Measurements from ENCODE around the gene BZW1.

BZW1 gene

GRCh38 chr2:200811333-200812121 is at the start of gene BZW1 (continued):
- TF ChIP-seq ZNF214 (tag by site-specific recombination; IDR thresholded peaks at IDR 0.05; ENCODE audit: borderline replicate concordance) (no peak), ZFP3 (tag by site-specific recombination; IDR thresholded peaks at IDR 0.05; ENCODE audit: low read depth) (no peak), ZNF221 (tag by site-specific recombination; IDR thresholded peaks at IDR 0.05; ENCODE audit: borderline replicate concordance) (no peak), PATZ1 (tag by site-specific recombination; IDR thresholded peaks at IDR 0.05) (peak; percentile 95), ZNF560 (tag by site-specific recombination; IDR thresholded peaks at IDR 0.05; ENCODE audit: borderline replicate concordance) (no peak), KLF7 (tag by site-specific recombination; IDR thresholded peaks at IDR 0.05; ENCODE audit: borderline replicate concordance) (peak; percentile 76; the same call in 1 of the 2 replicates), ZNF10 (tag by site-specific recombination; IDR thresholded peaks at IDR 0.05) (no peak), ZNF341 (tag by site-specific recombination; IDR thresholded peaks at IDR 0.05; ENCODE audit: low read depth) (peak; percentile 75), ZNF394 (tag by site-specific recombination; IDR thresholded peaks at IDR 0.05; ENCODE audit: borderline replicate concordance) (peak; percentile 56; the same call in 1 of the 2 replicates), ZNF302 (tag by site-specific recombination; IDR thresholded peaks at IDR 0.05; ENCODE audit: low read depth) (no peak), ZNF521 (tag by site-specific recombination; IDR thresholded peaks at IDR 0.05) (no peak), GLIS1 (tag by site-specific recombination; IDR thresholded peaks at IDR 0.05) (peak; percentile 37; the same call in 1 of the 2 replicates), ZBTB20 (tag by site-specific recombination; IDR thresholded peaks at IDR 0.05) (peak; percentile 62), WT1 (tag by site-specific recombination; IDR thresholded peaks at IDR 0.05) (no peak), HOXD13 (CRISPR knock-in tag; IDR thresholded peaks at IDR 0.05; ENCODE audit: borderline replicate concordance) (0 out of 2 replicates have a peak, but pooled peaks have one; percentile 12), ZNF24 (tag by site-specific recombination; IDR thresholded peaks at IDR 0.05) (peak; percentile 45; the same call in 1 of the 2 replicates), ZBTB26 (tag by site-specific recombination; optimal IDR thresholded peaks at IDR 0.05) (peak; percentile 26), ZNF366 (tag by site-specific recombination; conservative IDR thresholded peaks at IDR 0.05) (no peak), ZNF19 (tag by site-specific recombination; IDR thresholded peaks at IDR 0.05; ENCODE audit: low read depth) (no peak), ZBTB21 (tag by site-specific recombination; IDR thresholded peaks at IDR 0.05) (0 out of 2 replicates have a peak, but pooled peaks have one; percentile 20), ZBTB44 (tag by site-specific recombination; IDR thresholded peaks at IDR 0.05) (no peak), ZNF132 (tag by site-specific recombination; IDR thresholded peaks at IDR 0.05; ENCODE audit: borderline replicate concordance) (no peak), ZXDB (tag by site-specific recombination; IDR thresholded peaks at IDR 0.05) (peak; percentile 74), ZNF624 (tag by site-specific recombination; IDR thresholded peaks at IDR 0.05) (no peak), FEZF1 (tag by site-specific recombination; IDR thresholded peaks at IDR 0.05) (no peak), ZSCAN23 (tag by site-specific recombination; IDR thresholded peaks at IDR 0.05) (no peak), ZNF596 (tag by site-specific recombination; IDR thresholded peaks at IDR 0.05) (no peak), PRDM4 (tag by site-specific recombination; IDR thresholded peaks at IDR 0.05) (peak; percentile 28; the same call in 1 of the 2 replicates), ZNF610 (tag by site-specific recombination; IDR thresholded peaks at IDR 0.05; ENCODE audit: borderline replicate concordance) (no peak), ZNF155 (tag by site-specific recombination; IDR thresholded peaks at IDR 0.05) (no peak), KLF9 (tag by site-specific recombination; IDR thresholded peaks at IDR 0.05; ENCODE audit: low read depth) (peak; percentile 60; the same call in 1 of the 2 replicates), ZNF433 (tag by site-specific recombination; IDR thresholded peaks at IDR 0.05; ENCODE audit: low read depth) (no peak), ZNF776 (tag by site-specific recombination; IDR thresholded peaks at IDR 0.05; ENCODE audit: borderline replicate concordance) (no peak), ZNF335 (tag by site-specific recombination; conservative IDR thresholded peaks at IDR 0.05) (peak; percentile 97)

Measured in HEK293 (cell line).